GM13977 (cell line): Measurements from ENCODE around the gene RIPK1.
"Not testable (repeated sequence)": the region's sequence is repeated elsewhere in the genome, so short reads cannot be mapped to it uniquely, and the experiment has no call there.

Experiments used
- DNase-seq: peaks from one replicate; pipeline ENCODE4 v3.0.0; 2012; ENCODE audit warnings: low spot score
- in situ Hi-C: fragments of 300-500 bp; cut with MboI; formaldehyde crosslinking; loops from one replicate; pipeline ENCODE4 v1.12.0; 2022; ENCODE audit warnings: low sequenced_read_pairs, low pct_unique_long_range_greater_than_20kb, mixed read lengths, inconsistent platforms; ENCODE audit not compliant: unreplicated experiment
- TF ChIP-seq, protein P1 (sequence below): IDR thresholded peaks from 2 replicates; pipeline ENCODE4 v1.5.1; 2012; ENCODE audit warnings: mild to moderate bottlenecking, control low read depth; ENCODE audit not compliant: insufficient read depth; ENCODE audit errors: extremely low read depth, missing control alignments

The RIPK1 gene

DNA sequence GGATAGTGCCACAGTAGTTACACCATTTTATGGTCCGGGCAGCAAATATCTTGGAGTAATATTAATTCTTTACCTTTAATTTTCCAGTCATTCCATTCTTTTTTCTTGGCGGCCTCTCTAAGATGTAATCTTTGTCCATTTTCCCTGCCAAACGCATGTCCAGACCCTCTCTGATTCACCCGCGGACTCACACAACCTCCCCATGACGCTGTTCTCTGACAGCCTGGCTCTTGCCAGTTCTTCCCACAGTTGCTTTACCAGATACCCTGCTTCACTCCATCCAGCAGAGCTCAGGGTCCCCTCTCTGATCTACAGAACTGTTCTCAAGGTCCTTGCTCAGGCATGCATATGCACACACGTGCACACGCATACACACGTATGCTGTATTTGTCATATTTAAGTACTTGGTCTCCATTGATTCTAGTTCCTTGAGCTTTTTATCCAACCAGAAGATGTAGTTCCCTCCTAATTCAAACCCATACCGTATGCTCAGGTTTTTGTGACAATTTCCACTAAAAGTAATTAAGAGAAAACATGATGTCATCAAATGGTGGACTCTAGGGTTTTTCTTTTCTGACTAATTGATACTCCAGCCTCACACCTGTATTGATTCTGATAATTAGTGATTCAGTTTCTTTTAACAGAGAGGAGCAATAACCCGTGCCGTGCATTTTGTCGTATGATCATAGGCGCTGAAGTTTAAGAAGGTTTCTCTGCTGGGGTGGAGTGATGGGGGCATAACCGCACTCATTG is 60.2 kb downstream of the RIPK1 start:
- DNase-seq, result no peak
- TF ChIP-seq, protein P1, sequence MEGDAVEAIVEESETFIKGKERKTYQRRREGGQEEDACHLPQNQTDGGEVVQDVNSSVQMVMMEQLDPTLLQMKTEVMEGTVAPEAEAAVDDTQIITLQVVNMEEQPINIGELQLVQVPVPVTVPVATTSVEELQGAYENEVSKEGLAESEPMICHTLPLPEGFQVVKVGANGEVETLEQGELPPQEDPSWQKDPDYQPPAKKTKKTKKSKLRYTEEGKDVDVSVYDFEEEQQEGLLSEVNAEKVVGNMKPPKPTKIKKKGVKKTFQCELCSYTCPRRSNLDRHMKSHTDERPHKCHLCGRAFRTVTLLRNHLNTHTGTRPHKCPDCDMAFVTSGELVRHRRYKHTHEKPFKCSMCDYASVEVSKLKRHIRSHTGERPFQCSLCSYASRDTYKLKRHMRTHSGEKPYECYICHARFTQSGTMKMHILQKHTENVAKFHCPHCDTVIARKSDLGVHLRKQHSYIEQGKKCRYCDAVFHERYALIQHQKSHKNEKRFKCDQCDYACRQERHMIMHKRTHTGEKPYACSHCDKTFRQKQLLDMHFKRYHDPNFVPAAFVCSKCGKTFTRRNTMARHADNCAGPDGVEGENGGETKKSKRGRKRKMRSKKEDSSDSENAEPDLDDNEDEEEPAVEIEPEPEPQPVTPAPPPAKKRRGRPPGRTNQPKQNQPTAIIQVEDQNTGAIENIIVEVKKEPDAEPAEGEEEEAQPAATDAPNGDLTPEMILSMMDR, result no peak
- in situ Hi-C loops, result loop anchor here (10.0 kb wide), 1 partner anchor 116 kb away; no protein-coding TSS in a partner anchor

- in situ Hi-C loops, result no loop called here
- TF ChIP-seq, protein P1, result no peak
- no peak for DNase-seq
Measured at GRCh38 chr6:3131695-3132094, 63.4 kb downstream of the RIPK1 start.

GRCh38 chr6:3133515-3133914 is 65.2 kb downstream of the RIPK1 start:
- TF ChIP-seq, protein P1, result no peak
- no peak for DNase-seq
- in situ Hi-C loops, result no loop called here

- TF ChIP-seq, protein P1, result no peak
- in situ Hi-C loops, result no loop called here
- no peak for DNase-seq
Measured at GRCh38 chr6:3135668-3136291, 67.5 kb downstream of the RIPK1 start.

- in situ Hi-C loops, result no loop called here
- DNase-seq, result no peak
- TF ChIP-seq, protein P1, result no peak
Measured at GRCh38 chr6:3136292-3137011, 68.2 kb downstream of the RIPK1 start.

- DNase-seq, result no peak
- in situ Hi-C loops, result no loop called here
- TF ChIP-seq, protein P1, result no peak
Measured at GRCh38 chr6:3137057-3137777, 68.9 kb downstream of the RIPK1 start.

GRCh38 chr6:3137873-3138272 is 69.6 kb downstream of the RIPK1 start:
- in situ Hi-C loops, DNase-seq: not testable (repeated sequence)
